ENCODE data around the gene ARGLU1. TPM values are rescaled to one million over a fixed set of nuclear protein-coding genes. Genes with fewer than 3 reads are reported as not detected.

The ARGLU1 gene
- total and polyA plus RNA-seq, 2 experiments from 2014 or later = 146 to 173 TPM

DNA sequence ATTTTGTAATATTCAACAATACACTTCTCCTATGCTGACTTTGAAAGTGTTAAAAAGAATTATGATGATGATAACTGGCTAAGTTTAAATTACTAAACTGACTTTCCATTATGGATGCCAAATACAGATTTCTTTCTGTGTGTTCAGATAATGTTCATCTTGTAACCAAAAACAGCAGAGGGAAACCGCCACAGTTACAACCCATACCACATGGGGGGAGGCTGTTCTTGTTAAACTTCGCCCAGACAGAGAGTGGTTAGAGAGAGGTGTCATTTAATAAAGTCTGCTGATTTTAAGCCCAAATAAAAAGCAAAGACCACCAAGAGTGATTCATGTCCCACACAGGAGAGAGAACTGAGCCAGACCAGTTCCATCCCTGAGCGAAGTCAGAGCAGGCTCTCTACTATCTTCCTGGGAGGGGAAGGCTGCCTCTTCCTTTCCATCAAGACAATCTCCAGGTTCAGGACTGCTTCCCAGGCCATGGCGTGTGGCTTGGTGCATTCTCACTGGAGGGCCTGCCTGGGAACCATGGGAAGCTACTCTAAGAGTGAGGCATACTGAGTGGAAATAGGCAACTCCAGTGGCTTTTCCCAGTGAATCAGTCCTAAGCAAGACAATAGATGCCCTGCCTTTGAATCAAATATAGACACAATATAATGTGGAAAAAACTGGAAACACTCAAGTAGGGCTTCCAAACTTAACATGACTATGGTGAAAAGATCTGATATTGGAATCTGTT, 50.7 kb downstream of the ARGLU1 start:
- Histone ChIP-seq H3K9me3 (ENCODE audit: low read depth) (no peaks in the 10 kb centered on the region), H3K4me1 (ENCODE audit: low read depth) (peaks cover 4% of the 10 kb centered on the region), H3K36me3 (no peaks in the 10 kb centered on the region), H3K27ac (no peak overlapping the region), H3K27me3 (no peaks in the 10 kb centered on the region), H3K4me3 (no peak overlapping the region)
- TF ChIP-seq, protein P1, sequence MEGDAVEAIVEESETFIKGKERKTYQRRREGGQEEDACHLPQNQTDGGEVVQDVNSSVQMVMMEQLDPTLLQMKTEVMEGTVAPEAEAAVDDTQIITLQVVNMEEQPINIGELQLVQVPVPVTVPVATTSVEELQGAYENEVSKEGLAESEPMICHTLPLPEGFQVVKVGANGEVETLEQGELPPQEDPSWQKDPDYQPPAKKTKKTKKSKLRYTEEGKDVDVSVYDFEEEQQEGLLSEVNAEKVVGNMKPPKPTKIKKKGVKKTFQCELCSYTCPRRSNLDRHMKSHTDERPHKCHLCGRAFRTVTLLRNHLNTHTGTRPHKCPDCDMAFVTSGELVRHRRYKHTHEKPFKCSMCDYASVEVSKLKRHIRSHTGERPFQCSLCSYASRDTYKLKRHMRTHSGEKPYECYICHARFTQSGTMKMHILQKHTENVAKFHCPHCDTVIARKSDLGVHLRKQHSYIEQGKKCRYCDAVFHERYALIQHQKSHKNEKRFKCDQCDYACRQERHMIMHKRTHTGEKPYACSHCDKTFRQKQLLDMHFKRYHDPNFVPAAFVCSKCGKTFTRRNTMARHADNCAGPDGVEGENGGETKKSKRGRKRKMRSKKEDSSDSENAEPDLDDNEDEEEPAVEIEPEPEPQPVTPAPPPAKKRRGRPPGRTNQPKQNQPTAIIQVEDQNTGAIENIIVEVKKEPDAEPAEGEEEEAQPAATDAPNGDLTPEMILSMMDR (IDR thresholded peaks at IDR 0.05; ENCODE audit: low read depth, low read length) = no peak
- DNase-seq (ENCODE audit: low read depth in 1 of 2, low spot score in 1 of 2) = no peak

DNA sequence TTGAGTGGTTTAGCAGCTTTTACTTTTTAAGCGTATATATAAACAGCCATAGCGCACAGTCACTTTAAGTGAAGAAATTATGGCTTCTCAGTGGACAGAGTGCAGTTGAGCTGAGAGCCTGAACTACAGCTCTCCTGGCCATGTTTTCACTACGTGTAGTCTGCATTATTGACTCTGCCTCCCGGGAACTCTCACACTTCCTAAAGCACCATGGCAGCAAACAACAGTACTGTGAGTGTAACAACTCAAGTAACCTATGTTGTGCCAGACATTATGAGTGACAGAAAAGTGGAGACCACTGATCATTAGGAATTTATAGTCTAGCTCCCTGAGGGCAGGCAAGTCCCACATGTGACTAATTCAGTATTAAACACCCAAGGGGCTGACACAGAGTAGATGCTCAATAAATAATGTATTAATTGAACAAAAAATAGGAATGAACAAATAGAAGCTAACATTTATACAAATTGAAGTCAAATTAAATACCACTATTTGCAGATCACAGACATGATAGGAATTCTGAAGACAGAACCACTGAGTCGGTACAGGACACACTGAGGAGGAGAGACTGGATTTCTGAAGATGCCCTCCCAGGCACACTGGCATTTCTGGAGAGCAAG, 52.2 kb downstream of the ARGLU1 start:
- no peak for DNase-seq (ENCODE audit: low read depth in 1 of 2, low spot score in 1 of 2)
- Histone ChIP-seq H3K4me3 (no peak overlapping the region), H3K27ac (no peak overlapping the region), H3K27me3 (no peaks in the 10 kb centered on the region), H3K4me1 (ENCODE audit: low read depth) (peaks cover 4% of the 10 kb centered on the region), H3K9me3 (ENCODE audit: low read depth) (no peaks in the 10 kb centered on the region), H3K36me3 (no peaks in the 10 kb centered on the region)
- TF ChIP-seq, protein P1 (IDR thresholded peaks at IDR 0.05; ENCODE audit: low read depth, low read length) = no peak

DNA sequence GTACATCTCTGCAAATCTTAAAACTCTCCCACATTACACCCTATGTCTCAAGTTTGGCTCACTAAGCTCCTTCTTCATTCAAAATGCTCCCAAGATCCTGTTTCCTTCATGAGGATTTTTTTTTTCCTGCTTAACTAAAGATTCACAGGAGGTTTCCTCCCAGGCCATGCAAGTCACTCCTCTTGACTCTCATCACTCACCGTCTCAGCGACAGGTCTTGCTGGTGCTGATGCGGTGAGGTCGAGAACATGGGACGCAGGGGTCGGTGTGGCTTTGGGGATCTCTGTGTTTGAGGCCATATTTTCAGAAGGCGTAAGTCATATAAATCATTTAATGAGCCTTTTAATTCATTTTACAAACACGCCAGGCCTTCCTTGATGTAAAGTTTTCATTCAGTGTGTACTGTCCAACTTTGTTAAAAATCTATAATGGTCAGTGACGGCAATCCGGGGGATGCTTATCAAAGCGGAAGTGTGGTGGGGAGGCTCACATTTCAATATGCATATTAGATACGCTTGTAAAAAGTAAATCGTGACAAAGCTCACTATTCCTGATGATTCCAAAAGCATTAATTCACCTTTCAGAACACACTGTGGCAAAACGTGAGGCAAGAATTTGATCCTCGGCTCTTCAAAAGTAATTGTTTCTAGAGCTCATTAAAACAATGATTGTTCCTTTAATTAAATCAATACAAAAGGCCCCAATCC, 52.9 kb downstream of the ARGLU1 start:
- TF ChIP-seq, protein P1 (IDR thresholded peaks at IDR 0.05; ENCODE audit: low read depth, low read length) = no peak
- H3K9me3 ChIP-seq (ENCODE audit: low read depth) = no peaks in the 10 kb centered on the region
- H3K36me3 ChIP-seq = no peaks in the 10 kb centered on the region
- no peak for DNase-seq (ENCODE audit: low read depth in 1 of 2, low spot score in 1 of 2)
- H3K27ac ChIP-seq = no peak overlapping the region
- no peaks in the 10 kb centered on the region for H3K27me3 ChIP-seq
- H3K4me3 ChIP-seq = no peak overlapping the region
- peaks cover 1% of the 10 kb centered on the region for H3K4me1 ChIP-seq (ENCODE audit: low read depth)

DNA sequence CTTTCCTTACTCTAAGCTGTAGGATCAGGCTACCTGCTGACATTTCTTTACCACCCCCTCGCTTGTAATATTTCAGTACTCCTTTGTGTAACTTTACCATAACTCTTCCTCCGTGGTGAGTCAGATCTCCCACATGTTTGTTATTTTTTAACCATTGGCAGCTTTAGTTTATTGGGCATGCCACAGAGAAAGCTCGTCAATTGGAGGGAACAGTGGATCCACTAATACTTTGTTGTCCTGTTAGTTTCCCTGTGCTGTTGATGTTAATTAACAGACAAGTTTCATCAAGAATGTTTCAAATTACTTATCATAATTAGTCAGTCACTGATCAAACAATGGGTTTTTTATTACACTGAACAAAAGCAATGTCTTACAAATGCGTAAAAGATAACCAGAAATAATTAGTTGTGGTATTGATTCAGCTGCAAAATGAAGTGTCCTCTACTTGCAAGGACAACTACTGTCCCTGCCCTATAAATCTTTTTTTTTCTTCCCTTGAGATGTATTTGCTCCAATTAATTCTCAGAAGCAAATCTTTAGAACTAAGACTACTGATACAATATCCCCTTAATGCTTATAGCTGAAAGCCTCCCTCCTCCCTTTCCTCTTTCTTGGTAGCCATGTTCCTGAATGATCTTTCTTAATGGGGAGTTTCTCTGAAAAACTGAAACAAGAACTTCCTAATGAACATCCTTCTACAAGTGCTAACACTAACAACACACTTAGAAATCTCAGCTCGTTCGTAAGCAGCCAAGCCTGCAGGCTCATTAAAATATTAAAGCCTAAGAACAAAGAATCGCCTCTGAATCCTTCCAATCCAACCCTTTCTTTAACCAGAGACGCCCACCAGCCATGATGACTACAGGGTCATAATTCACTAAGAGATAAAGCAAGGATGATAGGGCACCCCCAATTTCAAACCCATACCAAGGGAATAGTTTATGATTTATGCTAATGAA, 54.6 kb downstream of the ARGLU1 start:
- no peak overlapping the region for H3K27ac ChIP-seq
- TF ChIP-seq, protein P1 (IDR thresholded peaks at IDR 0.05; ENCODE audit: low read depth, low read length) = no peak
- DNase-seq (ENCODE audit: low read depth in 1 of 2, low spot score in 1 of 2) = peak in 1 of 2 donors; percentile 36
- no peak overlapping the region for H3K4me3 ChIP-seq
- H3K36me3 ChIP-seq = no peaks in the 10 kb centered on the region
- H3K27me3 ChIP-seq = no peaks in the 10 kb centered on the region
- H3K4me1 ChIP-seq (ENCODE audit: low read depth) = peaks cover 1% of the 10 kb centered on the region
- no peaks in the 10 kb centered on the region for H3K9me3 ChIP-seq (ENCODE audit: low read depth)

Measured in cardiac muscle cell (in vitro differentiated cells and primary cell).